H9 (cell line): Measurements from ENCODE around the gene BHLHA9. TPM values are rescaled to one million over a fixed set of nuclear protein-coding genes. Genes with fewer than 3 reads are reported as not detected.

Source experiments
- DNase-seq: peaks from one replicate; pipeline ENCODE4 v3.0.0-alpha.2; 2017
- H2AFZ ChIP-seq: one replicate; pipeline ENCODE4 v1.6.1; 2013; ENCODE audit warnings: mild to moderate bottlenecking, low read length, control low read depth, moderate library complexity
- H2AK5ac ChIP-seq: 2 replicates; pipeline ENCODE4 v1.6.1; 2013; ENCODE audit warnings: low read length, control low read depth, mixed read lengths; ENCODE audit not compliant: insufficient read length
- H2BK120ac ChIP-seq: one replicate; pipeline ENCODE4 v1.6.1; 2013; ENCODE audit warnings: low read depth, mild to moderate bottlenecking, low read length, control low read depth, inconsistent platforms; ENCODE audit not compliant: poor library complexity, severe bottlenecking
- H2BK12ac ChIP-seq: 2 replicates; pipeline ENCODE4 v1.6.1; 2013; ENCODE audit warnings: low read length, control low read depth, mixed read lengths, low read depth; ENCODE audit not compliant: insufficient read length
- H2BK15ac ChIP-seq: 2 replicates; pipeline ENCODE4 v1.6.1; 2013; ENCODE audit warnings: low read depth, low read length, control low read depth
- H2BK20ac ChIP-seq: one replicate; pipeline ENCODE4 v1.6.1; 2013; ENCODE audit warnings: low read depth, mild to moderate bottlenecking, low read length, control low read depth, inconsistent platforms; ENCODE audit not compliant: poor library complexity, severe bottlenecking
- H2BK5ac ChIP-seq: 2 replicates; pipeline ENCODE4 v1.6.1; 2013; ENCODE audit warnings: low read length, control low read depth, mixed read lengths; ENCODE audit not compliant: insufficient read length
- H3K14ac ChIP-seq: 2 replicates; pipeline ENCODE4 v1.6.1; 2013; ENCODE audit warnings: low read length, control low read depth; ENCODE audit not compliant: insufficient read depth
- H3K18ac ChIP-seq: 2 replicates; pipeline ENCODE4 v1.6.1; 2013; ENCODE audit warnings: low read depth, mild to moderate bottlenecking, mixed read lengths, low read length, control low read depth; ENCODE audit not compliant: insufficient read length
- H3K23ac ChIP-seq: 2 replicates; pipeline ENCODE4 v1.6.1; 2013; ENCODE audit warnings: low read length, control low read depth, mixed read lengths, low read depth; ENCODE audit not compliant: insufficient read length
- H3K23me2 ChIP-seq: 2 replicates; pipeline ENCODE4 v1.6.1; 2013; ENCODE audit warnings: low read depth, mild to moderate bottlenecking, mixed read lengths, low read length, control low read depth; ENCODE audit not compliant: insufficient read length, poor library complexity, severe bottlenecking
- H3K27ac ChIP-seq: 2 replicates; pipeline ENCODE4 v1.5.1; 2013; ENCODE audit warnings: low read length, control low read depth, mixed read lengths, low read depth; ENCODE audit not compliant: insufficient read length
- H3K27me3 ChIP-seq: 2 replicates; pipeline ENCODE4 v1.6.1; 2013; ENCODE audit warnings: low read length, control low read depth, inconsistent platforms; ENCODE audit not compliant: insufficient read depth
- H3K4ac ChIP-seq: 2 replicates; pipeline ENCODE4 v1.6.1; 2013; ENCODE audit warnings: low read depth, mild to moderate bottlenecking, control low read depth, inconsistent platforms, low read length, moderate library complexity
- H3K4me1 ChIP-seq: 2 replicates; pipeline ENCODE4 v1.6.1; 2013; ENCODE audit warnings: low read length, control low read depth, inconsistent platforms; ENCODE audit not compliant: insufficient read depth
- H3K4me2 ChIP-seq: 2 replicates; pipeline ENCODE4 v1.6.1; 2013; ENCODE audit warnings: low read length, control low read depth, mixed read lengths; ENCODE audit not compliant: insufficient read length, insufficient read depth
- H3K56ac ChIP-seq: 2 replicates; pipeline ENCODE4 v1.6.1; 2013; ENCODE audit warnings: low read depth, mild to moderate bottlenecking, mixed read lengths, low read length, control low read depth; ENCODE audit not compliant: insufficient read length
- H3K79me1 ChIP-seq: 2 replicates; pipeline ENCODE4 v1.6.1; 2013; ENCODE audit warnings: low read depth, mild to moderate bottlenecking, moderate library complexity, low read length, control low read depth, inconsistent platforms; ENCODE audit not compliant: insufficient read depth, poor library complexity, severe bottlenecking
- H3K79me2 ChIP-seq: 2 replicates; pipeline ENCODE4 v1.6.1; 2013; ENCODE audit warnings: low read length, control low read depth, inconsistent platforms; ENCODE audit not compliant: insufficient read depth
- H3K9ac ChIP-seq: 2 replicates; pipeline ENCODE4 v1.6.1; 2013; ENCODE audit warnings: low read length, control low read depth, mixed read lengths; ENCODE audit not compliant: insufficient read length; ENCODE audit errors: extremely low read depth
- H3K9me3 ChIP-seq: one replicate; pipeline ENCODE4 v1.6.1; 2013; ENCODE audit warnings: low read depth, low read length, inconsistent platforms; ENCODE audit not compliant: control insufficient read depth
- H3T11ph ChIP-seq: one replicate; pipeline ENCODE4 v1.6.1; 2013; ENCODE audit warnings: mild to moderate bottlenecking, low read length, control low read depth, inconsistent platforms
- H4K20me1 ChIP-seq: one replicate; pipeline ENCODE4 v1.6.1; 2013; ENCODE audit not compliant: control insufficient read depth, insufficient read length, insufficient read depth
- H4K5ac ChIP-seq: 2 replicates; pipeline ENCODE4 v1.6.1; 2013; ENCODE audit warnings: low read depth, mild to moderate bottlenecking, mixed read lengths, low read length, control low read depth; ENCODE audit not compliant: insufficient read length
- H4K8ac ChIP-seq: replicated peaks from 2 replicates; pipeline ENCODE4 v1.6.1; 2013; ENCODE audit warnings: low read length, control low read depth, mixed read lengths, low read depth; ENCODE audit not compliant: insufficient read length
- H4K91ac ChIP-seq: 2 replicates; pipeline ENCODE4 v1.6.1; 2013; ENCODE audit warnings: low read depth, mild to moderate bottlenecking, moderate library complexity, mixed read lengths, low read length, control low read depth; ENCODE audit not compliant: insufficient read length
- H3K27ac Mint-ChIP-seq, 3 experiments: 2 replicates in 2 of 3; 3 replicates in 1 of 3; pipeline ENCODE4 v1.8.0; 2020 to 2021; ENCODE audit warnings: mixed read lengths in 3 of 3, mild to moderate bottlenecking in 1 of 3, moderate library complexity in 1 of 3
- H3K27me3 Mint-ChIP-seq: 2 replicates; pipeline ENCODE4 v1.8.0; 2021; ENCODE audit warnings: low read depth, mild to moderate bottlenecking, moderate library complexity, mixed read lengths
- H3K36me3 Mint-ChIP-seq, 3 experiments: 2 replicates in 2 of 3; 3 replicates in 1 of 3; pipeline ENCODE4 v1.8.0; 2020 to 2021; ENCODE audit warnings: low read depth in 3 of 3, mixed read lengths in 3 of 3; ENCODE audit not compliant: insufficient read depth in 1 of 3
- H3K4me1 Mint-ChIP-seq, 2 experiments: 2 replicates each; pipeline ENCODE4 v1.8.0; 2020; ENCODE audit warnings: mixed read lengths in 2 of 2
- H3K4me3 Mint-ChIP-seq, 2 experiments: 2 replicates in 1 of 2; 3 replicates in 1 of 2; pipeline ENCODE4 v1.8.0; 2020 to 2021; ENCODE audit warnings: mild to moderate bottlenecking in 2 of 2, mixed read lengths in 2 of 2, moderate library complexity in 1 of 2
- H3K9me3 Mint-ChIP-seq, 2 experiments: 2 replicates in 1 of 2; 3 replicates in 1 of 2; pipeline ENCODE4 v1.8.0; 2020; ENCODE audit warnings: mild to moderate bottlenecking in 2 of 2, mixed read lengths in 2 of 2, moderate library complexity in 1 of 2
- WGBS: extraction: QIAGEN DNeasy Blood & Tissue Kit; methylation state at CpG from one replicate; pipeline ENCODE4 v1.1.7; 2013; ENCODE audit warnings: missing lambda C conversion rate, low lambda C conversion rate, mixed read lengths; ENCODE audit not compliant: insufficient read length; ENCODE audit errors: extremely low coverage; 5-methylcytosine and 5-hydroxymethylcytosine counted together
- total RNA-seq: library from RNA; stranded (reverse); gene quantifications from 2 replicates; pipeline ENCODE4 v1.2.1, GENCODE V29; 2021
- TF ChIP-seq, protein P1 (sequence below): fragments of 200-600 bp; sonication (generic); conservative IDR thresholded peaks from 3 replicates; pipeline ENCODE4 v1.8.0; 2021; ENCODE audit warnings: antibody characterized with exemption, mild to moderate bottlenecking

BHLHA9 gene
- total RNA-seq, 1 experiment from 2014 or later, result not detected

DNA sequence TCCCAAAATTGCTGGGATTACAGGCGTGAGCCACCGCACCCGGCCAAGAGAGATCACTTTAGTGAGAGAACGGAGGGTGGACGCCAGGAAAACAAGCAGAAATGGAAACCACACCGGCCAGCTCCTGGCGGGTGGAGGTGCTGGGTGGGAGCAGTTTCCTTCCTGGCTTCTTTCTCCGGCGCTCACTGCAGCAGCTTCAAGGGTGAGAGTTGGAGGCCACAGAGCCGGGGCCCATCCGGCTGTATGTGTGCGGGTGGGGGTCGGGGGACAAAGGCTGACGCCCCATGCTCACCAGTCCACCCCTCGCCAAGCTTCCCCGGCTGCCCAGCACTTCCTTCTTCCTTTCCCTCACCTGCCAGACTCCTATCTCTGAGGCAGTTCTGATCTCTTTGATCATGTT, 13.5 kb upstream of the BHLHA9 start:
- WGBS, result no CpG with 5 or more reads among the region's 16 CpGs
- no peak overlapping the region for H3K23ac ChIP-seq
- no peak overlapping the region for H3K4ac ChIP-seq
- no peaks in the 10 kb centered on the region for H3K23me2 ChIP-seq
- Mint-ChIP-seq H3K4me3 (no peak overlapping the region), H3K27me3 (peaks cover 81% of the 10 kb centered on the region), H3K4me1 (peaks cover 5 to 18% of the 10 kb centered on the region in 2 experiments; a peak in 3 of 4 replicates), H3K27ac (no peak overlapping the region), H3K9me3 (peaks cover 0 to 6% of the 10 kb centered on the region in 2 experiments; a peak in 1 of 5 replicates), H3K36me3 (no peaks in the 10 kb centered on the region)
- H3K14ac ChIP-seq, result no peak overlapping the region
- H2AFZ ChIP-seq, result no peak overlapping the region
- H4K20me1 ChIP-seq, result no peaks in the 10 kb centered on the region
- no peak overlapping the region for H3K18ac ChIP-seq
- H3K9me3 ChIP-seq, result no peaks in the 10 kb centered on the region
- no peak overlapping the region for H2BK120ac ChIP-seq
- H2BK12ac ChIP-seq, result no peak overlapping the region
- no peak overlapping the region for H3T11ph ChIP-seq
- no peak overlapping the region for H2BK5ac ChIP-seq
- DNase-seq, result no peak
- no peak overlapping the region for H4K91ac ChIP-seq
- no peaks in the 10 kb centered on the region for H3K79me1 ChIP-seq
- no peak overlapping the region for H3K56ac ChIP-seq
- H3K79me2 ChIP-seq, result no peaks in the 10 kb centered on the region
- no peak overlapping the region for H4K8ac ChIP-seq
- no peaks in the 10 kb centered on the region; the same call in 1 of the 2 replicates for H3K4me1 ChIP-seq
- H3K4me2 ChIP-seq, result no peak overlapping the region
- H3K27ac ChIP-seq, result no peak overlapping the region
- H3K27me3 ChIP-seq, result no peaks in the 10 kb centered on the region; the same call in 1 of the 2 replicates
- no peak overlapping the region for H2AK5ac ChIP-seq
- H4K5ac ChIP-seq, result no peak overlapping the region
- H2BK20ac ChIP-seq, result no peak overlapping the region
- no peak overlapping the region for H2BK15ac ChIP-seq
- no peak overlapping the region for H3K9ac ChIP-seq
- TF ChIP-seq, protein P1, sequence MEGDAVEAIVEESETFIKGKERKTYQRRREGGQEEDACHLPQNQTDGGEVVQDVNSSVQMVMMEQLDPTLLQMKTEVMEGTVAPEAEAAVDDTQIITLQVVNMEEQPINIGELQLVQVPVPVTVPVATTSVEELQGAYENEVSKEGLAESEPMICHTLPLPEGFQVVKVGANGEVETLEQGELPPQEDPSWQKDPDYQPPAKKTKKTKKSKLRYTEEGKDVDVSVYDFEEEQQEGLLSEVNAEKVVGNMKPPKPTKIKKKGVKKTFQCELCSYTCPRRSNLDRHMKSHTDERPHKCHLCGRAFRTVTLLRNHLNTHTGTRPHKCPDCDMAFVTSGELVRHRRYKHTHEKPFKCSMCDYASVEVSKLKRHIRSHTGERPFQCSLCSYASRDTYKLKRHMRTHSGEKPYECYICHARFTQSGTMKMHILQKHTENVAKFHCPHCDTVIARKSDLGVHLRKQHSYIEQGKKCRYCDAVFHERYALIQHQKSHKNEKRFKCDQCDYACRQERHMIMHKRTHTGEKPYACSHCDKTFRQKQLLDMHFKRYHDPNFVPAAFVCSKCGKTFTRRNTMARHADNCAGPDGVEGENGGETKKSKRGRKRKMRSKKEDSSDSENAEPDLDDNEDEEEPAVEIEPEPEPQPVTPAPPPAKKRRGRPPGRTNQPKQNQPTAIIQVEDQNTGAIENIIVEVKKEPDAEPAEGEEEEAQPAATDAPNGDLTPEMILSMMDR, result no peak
